ENCODE measurements around the gene S100A8.

DNA sequence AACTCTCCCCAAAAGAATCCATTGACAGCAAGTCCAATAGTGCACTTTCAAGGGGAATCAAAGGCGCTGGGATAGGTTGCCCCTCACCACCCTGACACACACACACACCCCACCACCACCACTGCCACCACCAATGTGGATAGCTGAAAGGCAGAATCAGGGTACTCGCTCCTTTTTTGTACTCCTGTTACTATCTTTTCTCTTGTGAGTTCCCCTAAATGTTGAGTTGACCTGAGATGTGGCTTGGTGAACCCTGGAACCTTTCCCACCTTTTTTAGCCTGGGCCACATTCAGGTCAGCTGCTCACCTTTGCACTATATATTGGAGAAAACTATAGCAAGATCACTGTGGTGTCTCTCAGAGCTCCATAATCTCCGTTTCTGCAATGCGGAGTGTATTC lies 3.9 kb downstream of the S100A8 start:
- TF ChIP-seq, protein P1, sequence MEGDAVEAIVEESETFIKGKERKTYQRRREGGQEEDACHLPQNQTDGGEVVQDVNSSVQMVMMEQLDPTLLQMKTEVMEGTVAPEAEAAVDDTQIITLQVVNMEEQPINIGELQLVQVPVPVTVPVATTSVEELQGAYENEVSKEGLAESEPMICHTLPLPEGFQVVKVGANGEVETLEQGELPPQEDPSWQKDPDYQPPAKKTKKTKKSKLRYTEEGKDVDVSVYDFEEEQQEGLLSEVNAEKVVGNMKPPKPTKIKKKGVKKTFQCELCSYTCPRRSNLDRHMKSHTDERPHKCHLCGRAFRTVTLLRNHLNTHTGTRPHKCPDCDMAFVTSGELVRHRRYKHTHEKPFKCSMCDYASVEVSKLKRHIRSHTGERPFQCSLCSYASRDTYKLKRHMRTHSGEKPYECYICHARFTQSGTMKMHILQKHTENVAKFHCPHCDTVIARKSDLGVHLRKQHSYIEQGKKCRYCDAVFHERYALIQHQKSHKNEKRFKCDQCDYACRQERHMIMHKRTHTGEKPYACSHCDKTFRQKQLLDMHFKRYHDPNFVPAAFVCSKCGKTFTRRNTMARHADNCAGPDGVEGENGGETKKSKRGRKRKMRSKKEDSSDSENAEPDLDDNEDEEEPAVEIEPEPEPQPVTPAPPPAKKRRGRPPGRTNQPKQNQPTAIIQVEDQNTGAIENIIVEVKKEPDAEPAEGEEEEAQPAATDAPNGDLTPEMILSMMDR (IDR thresholded peaks at IDR 0.05) = no peak
- no peak for TF ChIP-seq ZFX (IDR thresholded peaks at IDR 0.05; ENCODE audit: borderline replicate concordance)

Data from 22Rv1 (cell line).